SK-N-SH treated with all-trans-retinoic acid at 6 μM for 48 hours (cell line): ENCODE results near the gene LIMK2.

ENCODE experiments used
- ARNTL ChIP-seq: fragments of 450-650 bp; formaldehyde crosslinking; IDR thresholded peaks from 2 replicates; pipeline ENCODE4 v1.5.0; 2020; ENCODE audit warnings: low read depth, mild to moderate bottlenecking, moderate library complexity, borderline replicate concordance
- PATZ1 ChIP-seq: fragments of 250-450 bp; sonication (Bioruptor Pico); IDR thresholded peaks from 2 replicates; pipeline ENCODE4 v1.8.0; 2020; ENCODE audit warnings: mild to moderate bottlenecking, moderate library complexity, borderline replicate concordance
- PPARA ChIP-seq: fragments of 250-450 bp; sonication (Bioruptor Pico); IDR thresholded peaks from 2 replicates; pipeline ENCODE4 v1.5.0; 2020; ENCODE audit warnings: mild to moderate bottlenecking, borderline replicate concordance
- ZC3H10 ChIP-seq: fragments of 250-450 bp; sonication (Bioruptor Pico); IDR thresholded peaks from 2 replicates; pipeline ENCODE4 v1.5.1; 2021; ENCODE audit warnings: mild to moderate bottlenecking, moderate library complexity
- ZFP3 ChIP-seq: fragments of 250-450 bp; sonication (Bioruptor Pico); IDR thresholded peaks from 2 replicates; pipeline ENCODE4 v1.5.0; 2020; ENCODE audit warnings: mild to moderate bottlenecking, moderate library complexity
- ZFP30 ChIP-seq: fragments of 450-650 bp; formaldehyde crosslinking; IDR thresholded peaks from 2 replicates; pipeline ENCODE4 v1.5.0; 2022; ENCODE audit warnings: mild to moderate bottlenecking, moderate library complexity
- ZNF565 ChIP-seq: fragments of 450-650 bp; formaldehyde crosslinking; conservative IDR thresholded peaks from 2 replicates; pipeline ENCODE4 v1.5.0; 2020; ENCODE audit warnings: low read depth, mild to moderate bottlenecking, moderate library complexity

GRCh38 chr22:31269892-31270579 is 57.9 kb downstream of the LIMK2 start:
- TF ChIP-seq ZFP30 (CRISPR knock-in tag): no peak
- no peak for TF ChIP-seq PPARA (CRISPR knock-in tag)
- TF ChIP-seq PATZ1: no peak
- TF ChIP-seq ZFP3 (CRISPR knock-in tag): no peak
- no peak for TF ChIP-seq ZC3H10 (CRISPR knock-in tag)
- TF ChIP-seq ARNTL: no peak
- TF ChIP-seq ZNF565 (CRISPR knock-in tag): no peak
